ENCODE results near the gene EML2. TPM values are rescaled to one million over a fixed set of nuclear protein-coding genes. Genes with fewer than 3 reads are reported as not detected.
"Not testable (repeated sequence)": the region's sequence is repeated elsewhere in the genome, so short reads cannot be mapped to it uniquely, and the experiment has no call there.

The EML2 gene
- total RNA-seq, 2 donors from 2014 or later: 96.2 to 106 TPM

DNA sequence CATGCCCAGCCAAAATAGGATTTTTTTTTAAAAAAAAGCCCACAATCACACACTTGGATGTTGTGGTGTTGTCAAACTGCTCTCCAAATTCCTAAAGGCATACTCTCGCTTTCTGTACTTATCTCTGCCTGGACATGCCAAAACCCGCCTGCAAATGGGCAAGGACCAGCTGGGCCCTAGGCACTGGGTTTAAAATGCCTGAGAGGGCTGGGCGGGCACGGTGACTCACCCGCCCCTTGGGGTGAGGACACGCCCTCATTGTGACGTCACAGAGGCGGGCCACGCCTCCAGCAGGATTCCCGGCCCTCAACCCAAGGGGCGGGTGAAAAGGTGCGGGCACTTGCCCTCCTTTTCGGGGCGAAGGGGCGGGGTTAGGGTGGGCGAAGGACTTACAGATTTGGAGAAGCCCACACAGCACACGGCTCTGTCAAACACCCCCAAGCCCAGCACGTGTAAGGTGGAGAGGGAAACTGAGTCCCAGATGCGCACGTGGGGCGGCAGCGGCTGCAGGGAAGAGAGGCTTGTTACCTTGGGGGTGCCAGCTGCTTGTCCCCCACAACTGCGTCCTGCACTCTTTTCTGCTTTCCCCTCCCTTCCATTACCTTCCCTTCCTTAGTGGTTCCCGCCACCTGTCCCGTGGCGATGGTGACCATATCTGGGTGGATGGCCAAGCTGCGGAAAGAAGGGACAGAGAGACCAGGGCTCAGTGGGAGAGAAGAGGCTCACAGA is 6.6 kb downstream of the EML2 start:
- Histone ChIP-seq H3K27me3 (no peaks in the 10 kb centered on the region), H3K27ac (no peak overlapping the region), H3K9me3 (no peaks in the 10 kb centered on the region), H3K36me3 (no peaks in the 10 kb centered on the region), H3K4me1 (no peaks in the 10 kb centered on the region), H3K9ac (ENCODE audit: low read depth in 2 of 2, low read length in 2 of 2) (no peak overlapping the region), H3K4me3 (no peak overlapping the region)
- intact Hi-C loops (cut with DNase I): no loop called here
- TF ChIP-seq CTCF (IDR thresholded peaks at IDR 0.05): no peak
- DNase-seq: peak; percentile 80

GRCh38 chr19:45630463-45630862 is 8.7 kb downstream of the EML2 start:
- no peak for DNase-seq
- Histone ChIP-seq H3K4me1 (no peaks in the 10 kb centered on the region), H3K4me3 (no peak overlapping the region), H3K9me3 (no peaks in the 10 kb centered on the region), H3K27me3 (no peaks in the 10 kb centered on the region), H3K27ac (no peak overlapping the region), H3K9ac (ENCODE audit: low read depth in 2 of 2, low read length in 2 of 2) (no peak overlapping the region), H3K36me3 (no peaks in the 10 kb centered on the region)
- TF ChIP-seq CTCF (IDR thresholded peaks at IDR 0.05): no peak
- intact Hi-C loops (cut with DNase I): no loop called here

- Histone ChIP-seq H3K4me1 (no peaks in the 10 kb centered on the region), H3K9ac (ENCODE audit: low read depth in 2 of 2, low read length in 2 of 2) (no peak overlapping the region), H3K9me3 (no peaks in the 10 kb centered on the region), H3K36me3 (no peaks in the 10 kb centered on the region), H3K27me3 (no peaks in the 10 kb centered on the region), H3K4me3 (no peak overlapping the region), H3K27ac (no peak overlapping the region)
- TF ChIP-seq CTCF (IDR thresholded peaks at IDR 0.05): no peak
- intact Hi-C loops (cut with DNase I): no loop called here
- no peak for DNase-seq
Measured at GRCh38 chr19:45629704-45630103, 9.5 kb downstream of the EML2 start.

- H3K4me3 ChIP-seq; H3K9ac ChIP-seq (ENCODE audit: low read depth in 2 of 2, low read length in 2 of 2); H3K4me1 ChIP-seq; H3K27me3 ChIP-seq; H3K36me3 ChIP-seq; intact Hi-C loops (cut with DNase I); H3K9me3 ChIP-seq; DNase-seq; H3K27ac ChIP-seq: not testable (repeated sequence)
Measured at GRCh38 chr19:45628219-45628618, 11.0 kb downstream of the EML2 start.

- Histone ChIP-seq H3K27ac (no peak overlapping the region), H3K9ac (ENCODE audit: low read depth in 2 of 2, low read length in 2 of 2) (no peak overlapping the region), H3K4me1 (no peaks in the 10 kb centered on the region), H3K9me3 (no peaks in the 10 kb centered on the region), H3K36me3 (peaks cover 9% of the 10 kb centered on the region), H3K27me3 (no peaks in the 10 kb centered on the region), H3K4me3 (no peak overlapping the region)
- intact Hi-C loops (cut with DNase I): no loop called here
- no peak for DNase-seq
- TF ChIP-seq CTCF (IDR thresholded peaks at IDR 0.05): no peak
Measured at GRCh38 chr19:45623984-45624383, 15.2 kb downstream of the EML2 start.

- intact Hi-C loops (cut with DNase I): no loop called here
- H3K4me1 ChIP-seq: no peaks in the 10 kb centered on the region
- H3K9me3 ChIP-seq: no peaks in the 10 kb centered on the region
- H3K9ac ChIP-seq (ENCODE audit: low read depth in 2 of 2, low read length in 2 of 2): no peak overlapping the region
- peaks cover 11% of the 10 kb centered on the region for H3K36me3 ChIP-seq
- no peak overlapping the region for H3K27ac ChIP-seq
- H3K4me3 ChIP-seq: no peak overlapping the region
- no peak for TF ChIP-seq CTCF (IDR thresholded peaks at IDR 0.05)
- no peaks in the 10 kb centered on the region for H3K27me3 ChIP-seq
- DNase-seq: no peak
Measured at GRCh38 chr19:45621976-45622503, 17.2 kb downstream of the EML2 start.

All from colonic mucosa (tissue), 4 donors.